ENCODE data around the gene TMEM35B.
"Not testable (repeated sequence)": the region's sequence is repeated elsewhere in the genome, so short reads cannot be mapped to it uniquely, and the experiment has no call there.

The TMEM35B gene

DNA sequence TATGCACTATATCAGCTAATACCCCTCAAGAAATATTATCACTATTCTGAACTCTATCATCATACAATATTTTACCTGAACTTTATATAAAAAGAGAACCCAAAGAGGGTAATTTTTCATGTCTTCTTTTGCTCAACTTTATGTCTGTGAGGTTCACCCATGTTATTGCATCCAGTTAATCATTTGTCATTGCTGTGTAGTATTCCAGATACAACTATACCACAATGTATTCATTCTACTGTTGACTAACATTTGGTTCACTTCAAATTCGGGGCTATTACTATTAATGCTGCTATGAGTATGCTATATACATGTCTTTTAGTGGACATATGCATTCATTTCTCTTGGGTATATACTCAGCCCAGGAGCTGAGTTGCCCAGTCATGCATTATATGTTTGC is 34.7 kb downstream of the TMEM35B start:
- no peaks in the 10 kb centered on the region for H3K36me3 ChIP-seq (ENCODE audit: control insufficient read depth in 2 of 2, insufficient read depth in 2 of 2, low read length in 2 of 2)
- H3K4me3 ChIP-seq (ENCODE audit: low read length in 2 of 2) = no peak overlapping the region
- H3K9me3 ChIP-seq (ENCODE audit: control insufficient read depth in 2 of 2, low read length in 2 of 2) = no peaks in the 10 kb centered on the region
- no peaks in the 10 kb centered on the region for H3K4me1 ChIP-seq (ENCODE audit: control insufficient read depth, insufficient read depth, low read length)
- H3K27ac ChIP-seq (ENCODE audit: low read length) = no peak overlapping the region
- no peaks in the 10 kb centered on the region for H3K27me3 ChIP-seq (ENCODE audit: control insufficient read depth in 1 of 2, insufficient read depth in 2 of 2, low read length in 2 of 2)
- no peak overlapping the region for H3K9ac ChIP-seq (ENCODE audit: low read length in 2 of 2)

- H3K9ac ChIP-seq (ENCODE audit: low read length in 2 of 2); H3K4me3 ChIP-seq (ENCODE audit: low read length in 2 of 2); H3K27me3 ChIP-seq (ENCODE audit: control insufficient read depth in 1 of 2, insufficient read depth in 2 of 2, low read length in 2 of 2): not testable (repeated sequence)
These were observed 36.4 kb downstream of the TMEM35B start for GRCh38 chr1:34948739-34949138.

GRCh38 chr1:34947641-34948314 is 37.4 kb downstream of the TMEM35B start:
- not testable (repeated sequence) for H3K4me3 ChIP-seq (ENCODE audit: low read length in 2 of 2); H3K36me3 ChIP-seq (ENCODE audit: control insufficient read depth in 2 of 2, insufficient read depth in 2 of 2, low read length in 2 of 2); H3K9me3 ChIP-seq (ENCODE audit: control insufficient read depth in 2 of 2, low read length in 2 of 2); H3K27me3 ChIP-seq (ENCODE audit: control insufficient read depth in 1 of 2, insufficient read depth in 2 of 2, low read length in 2 of 2); H3K27ac ChIP-seq (ENCODE audit: low read length); H3K9ac ChIP-seq (ENCODE audit: low read length in 2 of 2); H3K4me1 ChIP-seq (ENCODE audit: control insufficient read depth, insufficient read depth, low read length)

More at GRCh38 chr1:34948739-34949138, 36.4 kb downstream of the TMEM35B start:
- not testable (repeated sequence) for H3K36me3 ChIP-seq (ENCODE audit: control insufficient read depth in 2 of 2, insufficient read depth in 2 of 2, low read length in 2 of 2); H3K9me3 ChIP-seq (ENCODE audit: control insufficient read depth in 2 of 2, low read length in 2 of 2); H3K4me1 ChIP-seq (ENCODE audit: control insufficient read depth, insufficient read depth, low read length); H3K27ac ChIP-seq (ENCODE audit: low read length)

GRCh38 chr1:34946211-34946610 is 38.9 kb downstream of the TMEM35B start:
- no peaks in the 10 kb centered on the region for H3K27me3 ChIP-seq (ENCODE audit: control insufficient read depth in 1 of 2, insufficient read depth in 2 of 2, low read length in 2 of 2)
- no peaks in the 10 kb centered on the region for H3K4me1 ChIP-seq (ENCODE audit: control insufficient read depth, insufficient read depth, low read length)
- no peaks in the 10 kb centered on the region for H3K36me3 ChIP-seq (ENCODE audit: control insufficient read depth in 2 of 2, insufficient read depth in 2 of 2, low read length in 2 of 2)
- H3K27ac ChIP-seq (ENCODE audit: low read length) = no peak overlapping the region
- no peaks in the 10 kb centered on the region for H3K9me3 ChIP-seq (ENCODE audit: control insufficient read depth in 2 of 2, low read length in 2 of 2)
- H3K9ac ChIP-seq (ENCODE audit: low read length in 2 of 2) = no peak overlapping the region
- no peak overlapping the region for H3K4me3 ChIP-seq (ENCODE audit: low read length in 2 of 2)

DNA sequence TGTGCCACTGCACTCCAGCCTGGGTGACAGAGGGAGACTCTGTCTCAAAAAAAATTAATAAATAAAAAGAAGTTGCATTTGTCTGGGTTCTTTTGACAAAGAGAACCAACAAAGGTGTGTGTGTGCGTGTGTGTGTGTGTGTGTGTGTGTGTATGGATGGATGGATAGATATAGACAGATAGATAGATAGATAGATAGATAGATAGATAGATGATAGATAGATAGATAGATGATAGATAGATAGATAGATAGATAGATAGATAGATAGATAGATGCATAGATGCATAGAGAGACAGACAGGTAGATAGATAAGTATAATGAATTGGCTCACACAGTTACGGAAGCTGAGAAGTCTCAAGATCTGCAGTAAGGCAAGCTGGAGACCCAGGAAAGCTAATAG is 43.3 kb downstream of the TMEM35B start:
- H3K36me3 ChIP-seq (ENCODE audit: control insufficient read depth in 2 of 2, insufficient read depth in 2 of 2, low read length in 2 of 2); H3K4me1 ChIP-seq (ENCODE audit: control insufficient read depth, insufficient read depth, low read length); H3K27ac ChIP-seq (ENCODE audit: low read length); H3K9me3 ChIP-seq (ENCODE audit: control insufficient read depth in 2 of 2, low read length in 2 of 2); H3K9ac ChIP-seq (ENCODE audit: low read length in 2 of 2); H3K4me3 ChIP-seq (ENCODE audit: low read length in 2 of 2); H3K27me3 ChIP-seq (ENCODE audit: control insufficient read depth in 1 of 2, insufficient read depth in 2 of 2, low read length in 2 of 2): not testable (repeated sequence)
